ENCODE data around the gene KCNK5. TPM values are rescaled to one million over a fixed set of nuclear protein-coding genes. Genes with fewer than 3 reads are reported as not detected.

The KCNK5 gene
- total RNA-seq, 4 donors from 2014 or later, result 10.0 to 110 (median 49.7) TPM

DNA sequence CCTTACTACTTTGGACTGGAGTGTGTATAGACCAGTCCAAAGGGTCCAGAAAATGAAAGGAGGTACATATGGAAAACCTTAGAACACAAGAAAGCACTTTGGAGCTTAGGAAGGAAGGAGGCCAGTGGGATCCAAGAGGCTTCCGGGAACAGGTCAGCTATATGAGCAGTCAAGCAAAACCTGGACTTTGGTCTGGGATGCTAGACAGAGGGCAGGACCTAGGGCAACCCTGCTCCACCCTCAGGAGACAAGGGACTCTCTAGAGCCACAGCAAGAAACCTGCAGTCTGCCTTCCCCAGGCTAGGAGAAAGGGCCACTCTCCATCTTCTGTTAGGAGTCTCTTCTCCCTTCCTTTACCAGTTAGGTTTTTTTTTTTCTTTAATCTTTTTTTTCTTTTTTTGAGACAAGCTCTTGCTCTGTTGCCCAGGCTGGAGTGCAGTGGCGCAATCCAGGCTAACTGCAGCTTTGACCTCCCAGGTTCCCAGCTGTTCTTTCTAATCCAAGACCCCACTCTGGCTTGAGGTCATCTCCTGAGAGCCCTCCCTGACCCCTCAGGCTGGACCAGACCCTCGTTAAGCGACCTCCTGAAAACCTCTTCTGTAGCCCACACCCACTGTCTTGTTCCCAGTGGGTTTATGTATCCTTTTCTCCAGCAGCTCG, 4.6 kb downstream of the KCNK5 start:
- no peak for TF ChIP-seq POLR2A (IDR thresholded peaks at IDR 0.05)
- TF ChIP-seq, protein P1, sequence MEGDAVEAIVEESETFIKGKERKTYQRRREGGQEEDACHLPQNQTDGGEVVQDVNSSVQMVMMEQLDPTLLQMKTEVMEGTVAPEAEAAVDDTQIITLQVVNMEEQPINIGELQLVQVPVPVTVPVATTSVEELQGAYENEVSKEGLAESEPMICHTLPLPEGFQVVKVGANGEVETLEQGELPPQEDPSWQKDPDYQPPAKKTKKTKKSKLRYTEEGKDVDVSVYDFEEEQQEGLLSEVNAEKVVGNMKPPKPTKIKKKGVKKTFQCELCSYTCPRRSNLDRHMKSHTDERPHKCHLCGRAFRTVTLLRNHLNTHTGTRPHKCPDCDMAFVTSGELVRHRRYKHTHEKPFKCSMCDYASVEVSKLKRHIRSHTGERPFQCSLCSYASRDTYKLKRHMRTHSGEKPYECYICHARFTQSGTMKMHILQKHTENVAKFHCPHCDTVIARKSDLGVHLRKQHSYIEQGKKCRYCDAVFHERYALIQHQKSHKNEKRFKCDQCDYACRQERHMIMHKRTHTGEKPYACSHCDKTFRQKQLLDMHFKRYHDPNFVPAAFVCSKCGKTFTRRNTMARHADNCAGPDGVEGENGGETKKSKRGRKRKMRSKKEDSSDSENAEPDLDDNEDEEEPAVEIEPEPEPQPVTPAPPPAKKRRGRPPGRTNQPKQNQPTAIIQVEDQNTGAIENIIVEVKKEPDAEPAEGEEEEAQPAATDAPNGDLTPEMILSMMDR (IDR thresholded peaks at IDR 0.05), result no peak
- no peak overlapping the region for H3K4me3 ChIP-seq (ENCODE audit: low read depth, poor library complexity, severe bottlenecking)
- intact Hi-C loops (cut with DNase I; ENCODE audit: low total_unique reads), result no loop called here
- DNase-seq (ENCODE audit: low spot score in 2 of 2), result no peak
- 80 to 83% methylated on average over 5 of the region's 5 CpGs for WGBS, 2 donors

DNA sequence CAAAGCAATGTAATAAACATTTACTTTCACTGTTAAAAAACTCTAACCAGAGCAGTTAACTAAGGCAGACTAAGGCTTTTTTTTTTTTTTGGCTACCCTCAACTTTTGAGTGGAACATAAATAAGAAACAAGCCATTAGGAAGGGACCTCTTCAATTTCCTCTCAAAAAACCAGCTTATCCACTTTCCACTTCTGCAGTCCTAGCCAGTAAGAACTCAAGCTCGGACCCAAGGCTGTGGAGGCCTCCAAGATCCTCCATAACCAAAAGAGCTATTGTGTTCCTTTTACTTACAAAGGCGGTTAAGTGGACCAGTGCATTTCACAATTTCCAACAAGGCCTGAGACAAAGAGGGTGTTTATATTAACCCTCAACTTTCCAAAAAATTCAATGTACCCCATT, 5.3 kb downstream of the KCNK5 start:
- no peak for DNase-seq (ENCODE audit: low spot score in 2 of 2)
- WGBS, 2 donors, result 63 to 80% methylated on average over 2 of the region's 2 CpGs
- intact Hi-C loops (cut with DNase I; ENCODE audit: low total_unique reads), result no loop called here
- TF ChIP-seq POLR2A (IDR thresholded peaks at IDR 0.05), result no peak
- TF ChIP-seq, protein P1 (IDR thresholded peaks at IDR 0.05), result no peak
- H3K4me3 ChIP-seq (ENCODE audit: low read depth, poor library complexity, severe bottlenecking), result no peak overlapping the region

DNA sequence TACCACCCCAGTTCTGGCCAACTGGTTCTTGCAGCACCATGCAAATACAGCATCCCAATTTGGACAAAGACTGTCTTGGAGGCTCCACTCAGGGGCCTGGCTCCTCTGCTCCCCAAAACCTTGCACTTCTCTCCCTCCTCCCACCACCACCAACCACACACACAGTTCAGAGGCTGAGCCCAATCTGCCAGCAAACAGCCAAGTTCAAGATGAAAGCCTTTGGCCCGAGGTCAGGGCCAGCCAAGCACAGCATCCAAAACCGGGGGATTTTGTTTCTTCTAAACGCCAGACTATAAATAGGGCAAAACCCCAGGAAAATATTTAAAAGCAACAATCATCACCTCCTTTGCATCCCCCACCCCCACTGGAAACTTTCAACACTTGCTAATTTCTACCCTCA, 5.7 kb downstream of the KCNK5 start:
- DNase-seq (ENCODE audit: low spot score in 2 of 2), result no peak
- intact Hi-C loops (cut with DNase I; ENCODE audit: low total_unique reads), result no loop called here

DNA sequence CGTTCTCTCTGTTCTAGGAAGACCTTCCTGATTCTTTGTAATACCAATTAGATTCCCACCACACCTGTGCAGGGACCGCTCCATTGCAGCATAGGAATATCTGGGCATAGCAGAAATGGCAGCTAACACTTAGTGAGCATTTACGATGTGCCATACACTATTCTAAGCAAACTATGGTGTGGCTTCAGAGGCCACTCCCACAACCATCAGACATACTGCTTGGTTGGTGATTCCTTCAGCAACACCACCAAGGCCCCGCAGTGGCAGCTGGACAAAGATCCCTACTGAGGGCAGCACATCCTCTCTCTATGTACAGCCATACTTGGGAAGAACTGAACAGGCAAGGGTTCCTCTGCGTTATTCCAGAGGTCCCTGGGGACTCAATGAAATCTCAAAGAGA, 6.2 kb downstream of the KCNK5 start:
- no peak overlapping the region for H3K4me3 ChIP-seq (ENCODE audit: low read depth, poor library complexity, severe bottlenecking)
- DNase-seq (ENCODE audit: low spot score in 2 of 2), result no peak
- intact Hi-C loops (cut with DNase I; ENCODE audit: low total_unique reads), result no loop called here
- TF ChIP-seq, protein P1 (IDR thresholded peaks at IDR 0.05), result no peak
- no peak for TF ChIP-seq POLR2A (IDR thresholded peaks at IDR 0.05)
- 87 to 94% methylated on average over 5 of the region's 5 CpGs for WGBS, 2 donors

More for the DNA sequence above, 5.7 kb downstream of the KCNK5 start:
- WGBS, 2 donors, result 40 to 63% methylated on average over 3 of the region's 3 CpGs
- no peak overlapping the region for H3K4me3 ChIP-seq (ENCODE audit: low read depth, poor library complexity, severe bottlenecking)
- TF ChIP-seq POLR2A (IDR thresholded peaks at IDR 0.05), result no peak
- TF ChIP-seq, protein P1 (IDR thresholded peaks at IDR 0.05), result no peak

DNA sequence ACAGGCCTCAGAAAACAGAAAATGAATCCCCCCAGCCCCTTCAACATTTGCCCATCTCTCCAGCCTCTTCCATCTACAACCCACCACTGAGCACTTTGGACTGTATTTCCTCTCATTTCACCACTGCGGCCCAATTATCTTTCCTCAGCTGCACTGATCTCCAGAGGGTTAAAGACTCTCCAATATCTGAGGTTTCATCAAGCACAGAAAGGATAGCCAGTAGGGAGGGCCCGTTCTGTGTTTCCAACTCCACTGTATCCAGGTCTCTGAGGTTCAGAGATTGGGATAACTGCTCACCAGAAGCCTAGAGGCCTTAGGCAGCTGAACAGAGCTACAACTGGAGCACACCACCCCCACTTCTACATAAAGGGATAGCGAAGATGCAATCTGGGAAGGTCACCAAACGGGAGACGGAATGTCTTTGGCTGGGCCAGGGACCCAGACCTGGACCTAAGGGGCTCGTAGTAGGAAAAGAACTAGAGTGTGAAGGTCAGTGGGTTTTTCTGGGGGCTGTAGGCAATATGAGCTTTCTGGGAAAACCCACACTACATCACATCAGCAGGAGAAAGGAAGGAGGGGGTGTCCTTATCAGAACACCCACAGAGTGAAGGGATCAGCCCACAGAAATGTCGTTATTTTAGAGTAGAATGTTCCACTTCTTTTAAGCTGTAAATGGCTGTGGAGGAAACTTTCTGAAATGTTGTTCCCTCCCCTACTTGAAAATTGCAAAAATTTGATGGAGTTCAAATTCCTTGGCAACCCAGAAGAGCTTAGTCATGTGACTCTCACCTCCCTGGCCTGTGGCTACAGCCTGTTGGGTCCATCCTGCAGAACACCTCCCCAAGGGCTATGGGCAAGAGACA, 7.3 kb downstream of the KCNK5 start:
- no peak overlapping the region for H3K4me3 ChIP-seq (ENCODE audit: low read depth, poor library complexity, severe bottlenecking)
- TF ChIP-seq POLR2A (IDR thresholded peaks at IDR 0.05), result no peak
- TF ChIP-seq, protein P1 (IDR thresholded peaks at IDR 0.05), result no peak
- intact Hi-C loops (cut with DNase I; ENCODE audit: low total_unique reads), result no loop called here
- WGBS, 2 donors, result 87 to 88% methylated on average over 7 of the region's 7 CpGs
- DNase-seq (ENCODE audit: low spot score in 2 of 2), result no peak
